WTC11 (cell line): ENCODE data around the gene CXCL14. TPM values are rescaled to one million over a fixed set of nuclear protein-coding genes. Genes with fewer than 3 reads are reported as not detected.

ENCODE experiments used
- ATAC-seq: fragments of 200-7000 bp; cut with Tn5 transposase; 2 replicates; pipeline ENCODE4 v1.10.0; 2021; ENCODE audit warnings: mild to moderate bottlenecking, moderate library complexity
- CTCF ChIA-PET: fragments of 300-600 bp; sonication (Branson Sonifier 250); formaldehyde crosslinking; loops from one replicate; lab custom pipeline; 2021; ENCODE audit warnings: antibody characterized with exemption; lab: Charles Lee
- POLR2A ChIA-PET: fragments of 350-600 bp; sonication (Branson Sonifier 250); formaldehyde crosslinking; loops from one replicate; lab custom pipeline; 2021; ENCODE audit warnings: antibody characterized with exemption; lab: Charles Lee
- DNase-seq: peaks from one replicate; pipeline ENCODE4 v3.0.0; 2021; ENCODE audit warnings: low spot score
- H3K27ac Mint-ChIP-seq: 2 replicates; pipeline ENCODE4 v1.8.0; 2021; ENCODE audit warnings: mixed read lengths
- H3K27me3 Mint-ChIP-seq: 2 replicates; pipeline ENCODE4 v1.8.0; 2021; ENCODE audit warnings: low read depth, mild to moderate bottlenecking, moderate library complexity, mixed read lengths
- H3K36me3 Mint-ChIP-seq: 2 replicates; pipeline ENCODE4 v1.8.0; 2021; ENCODE audit warnings: mixed read lengths
- H3K4me1 Mint-ChIP-seq: 2 replicates; pipeline ENCODE4 v1.8.0; 2022; ENCODE audit warnings: mixed read lengths
- H3K4me3 Mint-ChIP-seq: 2 replicates; pipeline ENCODE4 v1.8.0; 2021; ENCODE audit warnings: mild to moderate bottlenecking, moderate library complexity, mixed read lengths
- H3K9me3 Mint-ChIP-seq: 2 replicates; pipeline ENCODE4 v1.8.0; 2021; ENCODE audit warnings: mixed read lengths
- AR ChIP-seq: fragments of 250-450 bp; sonication (Bioruptor Pico); IDR thresholded peaks from 2 replicates; pipeline ENCODE4 v1.9.0; 2021; ENCODE audit warnings: mild to moderate bottlenecking
- ARID4B ChIP-seq: sonication (generic); formaldehyde crosslinking; IDR thresholded peaks from 2 replicates; pipeline ENCODE4 v1.8.0; 2023; ENCODE audit warnings: missing genetic modification reagents, mild to moderate bottlenecking, borderline replicate concordance
- ATF1 ChIP-seq: sonication (generic); formaldehyde crosslinking; IDR thresholded peaks from 2 replicates; pipeline ENCODE4 v1.8.1; 2023; ENCODE audit warnings: mild to moderate bottlenecking, moderate library complexity, missing genetic modification reagents
- CBFB ChIP-seq: sonication (generic); formaldehyde crosslinking; IDR thresholded peaks from 2 replicates; pipeline ENCODE4 v1.8.1; 2022; ENCODE audit warnings: mild to moderate bottlenecking, low read depth, missing genetic modification reagents
- ERG ChIP-seq: fragments of 250-450 bp; sonication (Bioruptor Pico); IDR thresholded peaks from 2 replicates; pipeline ENCODE4 v1.8.0; 2021; ENCODE audit warnings: mild to moderate bottlenecking
- FOXJ3 ChIP-seq: sonication (generic); formaldehyde crosslinking; IDR thresholded peaks from 2 replicates; pipeline ENCODE4 v1.9.0; 2021; ENCODE audit warnings: missing genetic modification reagents, mild to moderate bottlenecking, borderline replicate concordance
- FOXP4 ChIP-seq: sonication (generic); formaldehyde crosslinking; IDR thresholded peaks from 2 replicates; pipeline ENCODE4 v1.8.0; 2022; ENCODE audit warnings: mild to moderate bottlenecking, missing genetic modification reagents
- GTF2I ChIP-seq: fragments of 250-450 bp; sonication (Bioruptor Pico); conservative IDR thresholded peaks from 2 replicates; pipeline ENCODE4 v1.4.0; 2021; ENCODE audit warnings: mild to moderate bottlenecking
- MLX ChIP-seq: sonication (generic); formaldehyde crosslinking; IDR thresholded peaks from 2 replicates; pipeline ENCODE4 v1.8.1; 2023; ENCODE audit warnings: mild to moderate bottlenecking, missing genetic modification reagents, moderate library complexity
- NR2C2 ChIP-seq: sonication (generic); formaldehyde crosslinking; IDR thresholded peaks from 2 replicates; pipeline ENCODE4 v1.8.0; 2022; ENCODE audit warnings: mild to moderate bottlenecking, missing genetic modification reagents
- SOX15 ChIP-seq: fragments of 250-450 bp; sonication (Bioruptor Pico); IDR thresholded peaks from 2 replicates; pipeline ENCODE4 v1.9.0; 2021; ENCODE audit warnings: mild to moderate bottlenecking
- SP1 ChIP-seq: sonication (generic); formaldehyde crosslinking; conservative IDR thresholded peaks from 2 replicates; pipeline ENCODE4 v1.8.1; 2022; ENCODE audit warnings: missing genetic modification reagents
- STAT6 ChIP-seq: sonication (generic); formaldehyde crosslinking; conservative IDR thresholded peaks from 2 replicates; pipeline ENCODE4 v1.8.1; 2023; ENCODE audit warnings: mild to moderate bottlenecking, low read depth, missing genetic modification reagents, moderate library complexity
- USF2 ChIP-seq: sonication (generic); formaldehyde crosslinking; IDR thresholded peaks from 2 replicates; pipeline ENCODE4 v1.8.1; 2023; ENCODE audit warnings: mild to moderate bottlenecking, missing genetic modification reagents, moderate library complexity
- ZNF671 ChIP-seq: fragments of 250-450 bp; sonication (Bioruptor Pico); IDR thresholded peaks from 2 replicates; pipeline ENCODE4 v1.8.0; 2021; ENCODE audit warnings: mild to moderate bottlenecking
- total RNA-seq: library from RNA; stranded (reverse); gene quantifications from 3 replicates; pipeline ENCODE4 v1.2.3, GENCODE V29; 2021

The CXCL14 gene
- total RNA-seq, 1 experiment from 2014 or later, result 0.87 TPM

GRCh38 chr5:135602882-135603721 is 24.3 kb upstream of the CXCL14 start:
- POLR2A ChIA-PET, result interaction anchor here (1.2 kb wide), 1 partner anchor 24 kb away, joined by 3 read pairs; the partner anchor contains the start of gene CXCL14
- CTCF ChIA-PET, result interaction anchor here (0.8 to 3.3 kb wide), 3 partner anchors 36 to 148 kb away, joined by 3 to 12 read pairs (median 3); no protein-coding TSS in a partner anchor
- peaks cover 42% of the 10 kb centered on the region for H3K27me3 Mint-ChIP-seq
- peak; percentile 77 for ATAC-seq
- H3K36me3 Mint-ChIP-seq, result no peaks in the 10 kb centered on the region
- no peak overlapping the region for H3K4me3 Mint-ChIP-seq
- H3K4me1 Mint-ChIP-seq, result peaks cover 14% of the 10 kb centered on the region
- H3K9me3 Mint-ChIP-seq, result no peaks in the 10 kb centered on the region
- DNase-seq, result peak; percentile 17
- no peak for TF ChIP-seq ARID4B (CRISPR knock-in tag)
- TF ChIP-seq AR (CRISPR knock-in tag), result no peak
- TF ChIP-seq STAT6 (CRISPR knock-in tag), result no peak
- TF ChIP-seq MLX (CRISPR knock-in tag), result no peak
- no peak for TF ChIP-seq SOX15 (CRISPR knock-in tag)
- TF ChIP-seq CBFB (CRISPR knock-in tag), result no peak
- no peak for TF ChIP-seq ZNF671 (CRISPR knock-in tag)
- no peak for TF ChIP-seq ATF1 (CRISPR knock-in tag)
- TF ChIP-seq SP1, result no peak
- TF ChIP-seq USF2, result no peak
- no peak for TF ChIP-seq NR2C2 (CRISPR knock-in tag)
- TF ChIP-seq FOXJ3 (CRISPR knock-in tag), result no peak
- no peak for TF ChIP-seq FOXP4 (CRISPR knock-in tag)
- TF ChIP-seq GTF2I (CRISPR knock-in tag), result no peak
- TF ChIP-seq ERG (CRISPR knock-in tag), result no peak
- H3K27ac Mint-ChIP-seq, result no peak overlapping the region
